Heart right ventricle (tissue), 16 donors: ENCODE results near the gene CREBRF. TPM values are rescaled to one million over a fixed set of nuclear protein-coding genes. Genes with fewer than 3 reads are reported as not detected.
"Not testable (repeated sequence)": the region's sequence is repeated elsewhere in the genome, so short reads cannot be mapped to it uniquely, and the experiment has no call there.

Experiments used
- ATAC-seq, 8 donors: fragments of 200-7000 bp; cut with Tn5 transposase; one replicate each; pipeline ENCODE4 v1.9.1; 2020; ENCODE audit warnings: mild to moderate bottlenecking in 8 of 8, moderate library complexity in 8 of 8, moderate number of reproducible peaks in 1 of 8
- DNase-seq, 2 donors: peaks; one replicate each; pipeline ENCODE4 v3.0.0-alpha.2; 2020
- H3K27ac ChIP-seq, 10 donors: fragments of 200-600 bp; sonication (generic) in 2 of 10; one replicate each; pipeline versions ENCODE4 v1.5.0 to v1.8.0; 2020 to 2022; ENCODE audit warnings: mild to moderate bottlenecking in 3 of 10
- H3K27me3 ChIP-seq, 7 donors: fragments of 200-600 bp; one replicate each; pipeline ENCODE4 v1.8.0; 2021 to 2022; ENCODE audit warnings: mild to moderate bottlenecking in 2 of 7
- H3K36me3 ChIP-seq, 9 donors: fragments of 200-600 bp; sonication (generic) in 1 of 9; one replicate each; pipeline versions ENCODE4 v1.5.0 to v1.8.0; 2020 to 2022; ENCODE audit warnings: mild to moderate bottlenecking in 2 of 9
- H3K4me1 ChIP-seq, 9 donors: fragments of 200-600 bp; sonication (generic) in 1 of 9; one replicate each; pipeline versions ENCODE4 v1.5.0 to v1.8.0; 2020 to 2022; ENCODE audit warnings: mild to moderate bottlenecking in 4 of 9
- H3K4me3 ChIP-seq, 10 donors: fragments of 200-600 bp; sonication (generic) in 2 of 10; one replicate each; pipeline versions ENCODE4 v1.5.0 to v1.8.0; 2020 to 2022; ENCODE audit warnings: mild to moderate bottlenecking in 7 of 10, moderate library complexity in 2 of 10
- H3K9me3 ChIP-seq, 11 donors: fragments of 200-600 bp in 10 of 11; sonication (generic) in 2 of 11; one replicate each; pipeline versions ENCODE4 v1.5.0 to v1.8.0; 2013 to 2022; ENCODE audit warnings: mild to moderate bottlenecking in 2 of 11, control low read depth in 1 of 11, moderate library complexity in 1 of 11
- CTCF ChIP-seq, 9 donors: fragments of 200-600 bp; sonication (generic) in 2 of 9; IDR thresholded peaks; one replicate each; pipeline versions ENCODE4 v1.5.0 to v1.8.0; 2021 to 2022; ENCODE audit warnings: antibody characterized with exemption in 9 of 9, mild to moderate bottlenecking in 5 of 9, moderate library complexity in 1 of 9
- WGBS, 2 donors: extraction: QIAGEN DNeasy Blood & Tissue Kit; methylation state at CpG; one replicate each; pipeline ENCODE4 v1.1.7; 2013; ENCODE audit warnings: inconsistent platforms in 1 of 2; 5-methylcytosine and 5-hydroxymethylcytosine counted together
- intact Hi-C, 10 donors: fragments of 100-400 bp; cut with DNase I; formaldehyde crosslinking; loops; one replicate each; pipeline versions ENCODE4 v1.11.1 to v1.14.2; 2022
- polyA plus RNA-seq, 2 donors: library from polyadenylated mRNA; stranded (reverse); fragments of 200-250 nt; gene quantifications; one replicate each; pipeline ENCODE4 v1.2.3, GENCODE V29; 2013
- total RNA-seq, 10 donors: library from RNA; stranded (reverse); fragmentation: NEBNext Ultra II Directional in 3 of 10; extraction: Animal tissue kit (Norgen Biotek cat#: 25700) in 3 of 10; gene quantifications; one replicate each; pipeline versions ENCODE4 v1.2.1 to v1.2.4, GENCODE V29; 2021 to 2023
- donor health status: Arrhythmogenic right ventricular cardiomyopathy.
- donor health status: ischemic (EF 13 %, LVEDD 7.1; RV severe dilation, severe dysfunction).
- donor health status: healthy with polysubstance abuse.
- donor health status: DM: no; HTN: yes; CAD: no.
- donor health status: DM: no; HTN: no; CAD: no.
- donor health status: ischemic (EF 25% LVEDD 6.9; RV normal size, moderate dysfunction).
- donor health status: ischemic (EF 25% LVEDD 5.7; RV mildly dilated, moderate dysfunction).
- donor health status: healthy.
- donor health status: DM: yes; HTN: yes; CAD: no.
- donor health status: Ischemic cardiomyopathy.
- donor health status: ischemic (EF 35%, LVEDD 5.7; RV mildly dilated, moderate dysfunction).
- donor health status: nonischemic (EF 11% LVEDD 7.7; RV severe dilation, severe dysfunction).
- donor health status: DM: yes; HTN: yes; CAD: no.
- donor health status: PGD.
- donor health status: ischemic (EF 29% LVEDD 5.4; RV normal size, mild dysfunction).
- donor health status: nonischemic (EF 23%, LVEDD 6.1; RV moderate dilation, normal function).

Gene CREBRF
- total and polyA plus RNA-seq, 12 donors: 1.5 to 31.1 (median 27.7) TPM

- Histone ChIP-seq H3K9me3 (no peaks in the 10 kb centered on the region), H3K27me3 (no peaks in the 10 kb centered on the region), H3K36me3 (no peaks in the 10 kb centered on the region), H3K4me3 (no peak overlapping the region), H3K27ac (no peak overlapping the region), H3K4me1 (peaks cover 0 to under 1% (median 0%) of the 10 kb centered on the region in 9 donors)
- no peak for TF ChIP-seq CTCF (IDR thresholded peaks at IDR 0.05)
- no peak for DNase-seq
- ATAC-seq: no peak
- WGBS, 2 donors: 88 to 91% methylated on average over 3 of the region's 3 CpGs
- intact Hi-C loops: no loop called here
Measured at GRCh38 chr5:173042763-173043107, 13.4 kb upstream of the CREBRF start.

GRCh38 chr5:173045474-173045873 lies 10.7 kb upstream of the CREBRF start:
- no peak for TF ChIP-seq CTCF (IDR thresholded peaks at IDR 0.05)
- Histone ChIP-seq H3K27ac (no peak overlapping the region), H3K9me3 (no peaks in the 10 kb centered on the region), H3K4me3 (no peak overlapping the region), H3K36me3 (no peaks in the 10 kb centered on the region), H3K4me1 (peaks cover 0 to 5% (median 0%) of the 10 kb centered on the region in 9 donors), H3K27me3 (no peaks in the 10 kb centered on the region)
- ATAC-seq (no peak), DNase-seq (no peak)
- 47 to 50% methylated on average over 8 of the region's 8 CpGs for WGBS, 2 donors
- intact Hi-C loops: no loop called here

DNA sequence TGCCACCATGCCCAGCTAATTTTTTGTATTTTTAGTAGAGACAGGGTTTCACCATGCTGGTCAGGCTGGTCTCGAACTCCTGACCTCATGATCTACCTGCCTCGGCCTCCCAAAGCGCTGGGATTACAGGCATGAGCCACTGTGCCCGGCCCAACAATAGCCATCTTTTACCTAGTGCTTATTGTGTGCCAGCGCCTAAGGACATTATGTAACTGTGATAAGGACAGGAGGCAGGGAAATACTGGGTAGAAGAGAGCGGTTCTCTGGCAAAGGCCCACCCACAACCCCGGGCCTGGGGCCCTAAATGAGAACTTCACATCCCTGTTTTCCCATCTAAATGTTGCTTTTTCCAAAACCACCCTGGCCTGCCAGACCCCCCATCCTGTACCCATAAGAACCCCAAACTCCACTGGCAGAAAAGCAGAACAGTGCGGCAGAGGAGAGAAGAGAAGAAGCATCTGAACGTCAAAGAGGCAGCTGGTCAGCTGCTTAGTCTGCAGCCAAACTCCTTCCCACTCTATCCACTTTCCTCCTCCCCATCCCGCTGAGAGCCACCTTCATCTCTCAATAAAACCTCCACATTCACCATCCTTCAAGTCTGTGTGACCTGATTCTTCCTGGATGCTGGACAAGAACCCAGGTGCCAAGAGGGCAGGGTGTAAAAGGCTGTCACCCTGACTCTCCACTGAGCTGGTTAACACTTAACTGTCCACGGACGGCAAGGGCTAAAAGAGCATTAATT lies 8.9 kb upstream of the CREBRF start:
- H3K27me3 ChIP-seq, H3K4me1 ChIP-seq, H3K4me3 ChIP-seq, intact Hi-C loops, ATAC-seq, H3K36me3 ChIP-seq, H3K9me3 ChIP-seq, DNase-seq, H3K27ac ChIP-seq: not testable (repeated sequence)
- WGBS, 2 donors: 74 to 82% methylated on average over 12 of the region's 12 CpGs

DNA sequence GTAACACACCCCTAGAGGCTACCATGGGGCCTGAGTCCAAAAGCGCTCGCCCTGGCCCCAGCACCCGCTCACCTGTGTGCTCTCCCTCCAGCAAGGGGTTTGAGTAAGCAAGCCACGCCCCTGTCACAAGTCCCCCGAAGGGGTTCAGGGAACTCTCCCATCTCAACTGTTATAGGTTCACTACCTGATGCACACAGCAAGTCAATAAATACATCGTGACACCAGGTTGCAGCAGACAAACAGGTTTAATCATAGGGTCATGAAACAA lies 8.4 kb upstream of the CREBRF start:
- intact Hi-C loops: no loop called here
- DNase-seq (no peak), ATAC-seq (no peak)
- H3K36me3 ChIP-seq: no peaks in the 10 kb centered on the region
- 62 to 75% methylated on average over 6 of the region's 6 CpGs for WGBS, 2 donors
- peaks cover 0 to 8% (median 0%) of the 10 kb centered on the region in 7 donors for H3K27me3 ChIP-seq
- peaks cover 0 to 5% (median 0%) of the 10 kb centered on the region in 9 donors for H3K4me1 ChIP-seq
- no peak overlapping the region for H3K4me3 ChIP-seq
- TF ChIP-seq CTCF (IDR thresholded peaks at IDR 0.05): no peak
- H3K9me3 ChIP-seq: no peaks in the 10 kb centered on the region
- no peak overlapping the region for H3K27ac ChIP-seq

DNA sequence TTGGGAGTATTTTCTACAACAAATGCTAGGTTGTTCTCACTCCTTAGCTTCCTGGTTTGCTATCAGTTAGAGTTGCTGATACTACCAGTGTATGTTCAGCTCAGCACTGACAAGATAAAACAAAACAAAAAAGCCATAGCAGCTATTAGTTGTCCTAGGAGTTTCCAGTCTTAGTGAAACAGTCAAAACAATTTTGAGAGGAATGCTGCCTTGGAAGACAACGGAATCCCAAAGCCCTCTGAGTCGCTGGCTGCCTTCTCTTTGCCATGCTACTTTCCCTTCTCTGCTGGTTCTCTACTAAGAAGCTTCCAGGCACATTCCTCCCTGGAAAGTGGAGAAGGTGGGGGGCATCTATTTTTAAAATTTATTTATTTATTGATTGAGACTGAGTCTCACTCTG lies 5.4 kb upstream of the CREBRF start:
- 53 to 67% methylated on average over 2 of the region's 2 CpGs for WGBS, 2 donors
- Histone ChIP-seq H3K27ac (no peak overlapping the region), H3K36me3 (no peaks in the 10 kb centered on the region), H3K4me3 (no peak overlapping the region), H3K9me3 (no peaks in the 10 kb centered on the region), H3K27me3 (peaks cover 0 to 8% (median 0%) of the 10 kb centered on the region in 7 donors), H3K4me1 (peaks cover 0 to 15% (median 4%) of the 10 kb centered on the region in 9 donors)
- intact Hi-C loops: loop anchor here in 3 of 10 donors (10.0 kb wide), 1 partner anchor 66 kb away; the partner anchor contains the start of gene ATP6V0E1 (in 3 of the 3)
- ATAC-seq: no peak
- no peak for TF ChIP-seq CTCF (IDR thresholded peaks at IDR 0.05)
- no peak for DNase-seq
